ENCODE data around the gene NHSL2. TPM values are rescaled to one million over a fixed set of nuclear protein-coding genes. Genes with fewer than 3 reads are reported as not detected.
"Not testable (repeated sequence)": the region's sequence is repeated elsewhere in the genome, so short reads cannot be mapped to it uniquely, and the experiment has no call there.

NHSL2 gene
- total RNA-seq: 10 to 100 TPM; 32.4 to 46.1 TPM
- long read RNA-seq, donor 1, partial matches to known transcripts: 0 of 10 reads
- long read RNA-seq, donor 1, other reads (novel, unspliced or antisense): 10 of 10 reads
- long read RNA-seq, donor 2, partial matches to known transcripts: 1 of 15 reads
- long read RNA-seq, donor 2, other reads (novel, unspliced or antisense): 14 of 15 reads

DNA sequence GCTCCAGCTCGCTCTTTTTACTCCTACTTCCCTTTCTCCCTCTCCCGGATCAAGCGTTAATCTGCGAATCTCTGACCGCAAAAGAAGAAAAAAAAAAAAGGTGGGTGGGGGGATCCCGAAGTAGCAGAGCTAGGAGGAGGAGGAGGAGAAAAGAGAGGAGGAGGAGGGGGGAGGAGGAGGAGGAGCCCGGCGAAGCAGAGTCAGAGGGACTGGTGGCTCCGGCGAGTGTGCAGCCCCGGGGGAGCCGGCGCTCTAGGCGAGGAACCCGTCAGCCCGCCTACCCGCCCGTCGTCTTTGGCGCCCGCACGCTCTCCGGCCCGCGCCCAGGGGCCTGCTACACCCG is at the start of gene NHSL2:
TSS of gene NHSL2 (plus strand) at position 203 of the 343 bp plus-strand sequence.
- intact Hi-C loops (cut with DNase I): no loop called here

DNA sequence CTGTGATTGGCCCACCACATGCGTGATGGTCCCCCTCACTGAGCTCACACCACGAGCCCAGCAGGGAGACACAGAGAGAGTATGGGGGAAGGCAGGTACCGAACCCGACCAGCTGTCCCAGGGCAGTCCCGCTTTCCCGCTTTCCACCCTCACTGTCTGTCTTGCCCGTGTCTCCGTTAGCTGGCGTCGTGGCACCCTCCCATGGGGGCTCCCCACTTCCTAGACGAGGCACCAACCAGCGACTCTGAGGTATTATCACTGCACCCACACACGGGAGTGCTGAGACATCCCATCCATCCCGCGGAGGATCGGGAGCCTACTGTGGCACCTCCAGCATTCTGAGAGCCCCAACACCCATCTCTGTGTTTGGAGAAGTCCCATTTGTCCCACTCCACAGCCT is 43.0 kb upstream of the NHSL2 start:
- DNase-seq (ENCODE audit: low spot score): no peak
- intact Hi-C loops (cut with DNase I): no loop called here

More for the DNA sequence above, at the start of gene NHSL2:
- no peak for DNase-seq (ENCODE audit: low spot score)

DNA sequence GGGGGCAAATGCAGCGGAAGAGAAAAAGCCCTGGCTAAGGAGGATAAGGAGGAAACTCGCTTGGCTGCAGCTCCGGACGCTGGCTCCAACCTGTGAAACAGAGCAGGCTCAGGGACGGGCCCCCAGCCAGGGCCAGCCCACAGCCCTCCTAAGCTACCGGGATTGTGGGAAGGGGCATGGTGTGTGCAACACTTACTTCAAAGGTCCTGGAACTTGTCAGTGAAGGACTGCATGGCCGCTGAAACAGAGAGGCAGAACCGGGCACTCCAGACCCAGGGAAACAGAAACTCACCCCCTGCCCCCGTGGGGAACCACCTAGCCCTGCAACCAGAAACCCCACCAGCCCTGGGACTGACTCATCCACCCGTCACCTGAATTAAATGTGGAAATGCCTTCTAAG is 41.1 kb upstream of the NHSL2 start:
- intact Hi-C loops (cut with DNase I); DNase-seq (ENCODE audit: low spot score): not testable (repeated sequence)

DNA sequence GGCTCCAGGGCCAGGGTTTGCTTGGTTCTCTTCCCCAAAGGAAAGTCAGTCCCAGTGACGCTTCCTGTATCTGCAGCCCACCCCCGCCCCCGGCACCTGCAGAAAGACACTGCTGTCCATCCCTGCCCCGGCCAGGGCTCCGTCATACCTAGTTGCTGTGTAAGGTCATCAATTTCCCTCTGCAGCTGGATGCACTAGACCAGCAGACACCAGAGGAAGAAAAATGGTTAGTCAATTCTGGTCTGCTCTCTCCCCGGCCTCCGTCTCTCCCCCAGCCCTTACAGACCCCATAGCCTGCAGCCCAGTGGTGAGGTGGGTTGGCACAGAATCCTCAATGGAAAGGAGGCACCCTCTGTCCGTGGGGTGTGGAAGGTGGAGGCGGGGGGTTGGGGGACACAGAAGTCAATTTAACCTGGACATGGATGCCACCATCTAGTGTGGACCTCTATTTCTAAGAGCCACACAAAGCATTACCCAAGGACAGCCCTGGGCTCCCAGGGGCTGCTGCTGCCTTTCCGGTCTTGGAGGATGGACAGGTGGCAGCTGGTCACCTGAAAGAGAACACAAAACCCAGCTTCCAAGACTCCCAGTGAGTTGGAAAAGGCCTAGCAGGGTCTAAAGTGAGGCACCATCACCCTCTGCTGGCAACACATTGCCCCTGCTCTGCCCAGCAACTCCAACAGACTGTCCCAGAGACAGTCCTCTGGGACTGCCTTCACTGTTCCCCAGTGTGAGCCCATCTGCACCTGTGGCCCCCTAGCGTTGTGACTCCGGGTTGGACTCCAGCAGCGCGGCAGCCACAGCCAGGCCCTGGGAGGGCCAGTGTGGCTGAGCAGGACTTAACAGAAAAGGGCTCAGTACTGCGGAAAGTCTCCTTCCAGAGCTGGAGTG is 40.2 kb upstream of the NHSL2 start:
- DNase-seq (ENCODE audit: low spot score): no peak
- intact Hi-C loops (cut with DNase I): no loop called here

DNA sequence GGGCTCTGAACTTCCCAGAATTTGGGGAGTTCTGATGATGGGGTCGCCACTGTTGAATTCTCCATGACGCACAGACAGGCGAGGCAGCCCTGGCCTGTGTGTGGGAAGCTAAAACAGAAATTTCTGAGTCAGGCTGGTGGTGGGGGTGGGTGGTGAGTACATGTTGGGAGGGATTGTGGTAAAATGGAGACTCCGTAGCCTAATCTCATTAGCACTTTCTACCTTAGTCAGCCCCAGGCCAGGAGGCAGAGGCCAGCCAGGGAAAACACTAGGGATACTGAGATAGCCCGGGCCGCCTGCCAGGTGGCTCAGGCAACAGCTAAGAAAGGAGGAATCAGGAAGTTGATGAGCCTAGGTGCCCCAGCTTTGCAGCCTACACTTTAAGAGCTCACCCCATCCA is 39.3 kb upstream of the NHSL2 start:
- DNase-seq (ENCODE audit: low spot score): no peak
- intact Hi-C loops (cut with DNase I): no loop called here

DNA sequence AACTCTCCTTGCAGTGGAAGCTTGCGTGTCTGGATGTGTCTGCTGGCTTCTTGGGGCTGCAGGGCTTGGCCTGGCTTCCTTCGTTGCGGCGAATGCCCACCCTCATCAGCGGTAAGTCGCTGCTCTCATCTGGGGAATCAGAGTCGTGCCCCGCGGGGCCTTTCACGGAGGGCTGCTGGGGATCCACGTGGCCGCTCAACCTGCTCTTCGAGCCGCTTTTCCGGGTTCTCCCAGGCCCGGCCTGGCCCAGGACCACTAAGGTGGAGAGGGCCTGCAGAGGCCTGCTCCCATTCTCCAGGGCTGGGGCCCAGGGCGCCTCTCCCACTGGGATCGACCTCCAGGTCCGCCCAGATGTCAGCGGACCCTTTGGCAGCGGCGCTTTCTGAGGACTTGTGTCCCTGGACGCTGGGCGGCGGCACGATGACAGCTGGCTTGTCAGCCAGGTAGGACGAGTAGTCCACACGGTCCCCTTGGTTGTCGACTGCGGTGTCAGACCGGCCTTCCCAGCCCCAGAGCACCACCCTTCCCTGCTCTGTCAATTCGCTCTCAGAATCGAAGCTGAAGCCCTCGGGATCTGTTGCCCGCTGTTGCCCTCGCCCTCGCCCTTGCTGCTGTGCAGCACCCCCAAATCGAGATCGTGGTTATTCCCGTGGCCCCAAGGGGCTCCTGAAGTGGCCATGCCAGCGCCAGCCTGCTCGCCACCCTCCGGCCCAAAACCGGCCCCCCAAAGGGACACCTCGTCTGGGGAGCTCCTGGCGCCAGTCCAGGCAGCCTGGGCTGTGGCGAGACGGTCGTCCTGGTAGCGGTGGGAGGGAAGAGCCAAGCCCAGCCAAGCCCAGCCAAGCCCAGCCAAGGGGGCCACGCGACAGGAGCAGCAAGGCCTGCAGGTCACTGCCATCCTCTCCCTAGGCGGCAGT is 37.8 kb upstream of the NHSL2 start:
- intact Hi-C loops (cut with DNase I): no loop called here
- DNase-seq (ENCODE audit: low spot score): no peak

DNA sequence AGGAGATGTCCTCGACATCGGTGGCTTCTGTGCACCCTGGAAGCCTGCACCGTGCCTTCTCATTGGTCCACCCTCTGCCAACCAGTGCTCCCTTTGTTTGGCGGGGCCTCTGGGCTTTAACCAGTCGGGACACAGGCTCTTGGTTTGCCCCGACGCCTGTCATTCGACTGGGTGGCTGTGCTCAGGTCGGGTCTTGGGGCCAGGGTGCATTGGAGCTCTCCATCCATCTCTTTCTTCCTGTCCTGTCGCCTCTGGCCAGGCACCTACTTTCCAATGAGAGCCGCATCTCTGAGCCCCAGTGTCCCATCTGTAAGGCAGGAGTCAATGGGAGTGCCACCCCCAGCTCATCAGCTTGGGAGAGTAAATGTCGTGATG is 37.2 kb upstream of the NHSL2 start:
- no peak for DNase-seq (ENCODE audit: low spot score)
- intact Hi-C loops (cut with DNase I): no loop called here

DNA sequence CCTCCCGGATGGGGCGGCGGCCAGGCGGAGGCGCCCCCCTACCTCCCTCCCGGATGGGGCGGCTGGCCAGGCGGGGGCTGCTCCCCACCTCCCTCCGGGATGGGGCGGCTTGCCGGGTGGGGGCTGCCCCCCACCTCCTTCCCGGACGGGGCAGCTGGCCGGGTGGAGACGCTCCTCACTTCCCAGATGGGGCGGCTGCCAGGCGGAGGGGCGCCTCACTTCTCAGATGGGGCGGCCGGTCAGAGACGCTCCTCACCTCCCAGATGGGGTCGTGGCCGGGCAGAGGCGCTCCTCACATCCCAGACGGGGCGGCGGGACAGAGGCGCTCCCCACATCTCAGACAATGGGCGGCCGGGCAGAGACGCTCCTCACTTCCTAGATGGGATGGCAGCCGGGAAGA is 33.8 kb upstream of the NHSL2 start:
- intact Hi-C loops (cut with DNase I); DNase-seq (ENCODE audit: low spot score): not testable (repeated sequence)

DNA sequence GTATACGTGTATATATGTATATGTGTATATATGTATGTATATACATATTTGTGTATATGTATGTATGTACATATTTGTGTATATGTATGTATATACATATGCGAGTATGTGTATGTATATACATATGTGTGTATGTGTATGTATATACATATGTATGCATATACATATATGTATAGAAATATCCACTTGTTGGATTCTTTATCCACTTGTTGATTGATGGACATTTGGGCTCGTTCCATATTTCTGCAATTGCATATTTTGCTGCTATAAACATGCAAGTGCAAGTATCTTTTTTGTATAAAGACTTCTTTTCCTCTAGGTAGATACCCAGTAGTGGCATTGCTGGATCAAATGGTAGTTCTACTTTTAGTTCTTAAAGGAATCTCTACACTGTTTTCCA is 25.5 kb upstream of the NHSL2 start:
- intact Hi-C loops (cut with DNase I): no loop called here
- no peak for DNase-seq (ENCODE audit: low spot score)

DNA sequence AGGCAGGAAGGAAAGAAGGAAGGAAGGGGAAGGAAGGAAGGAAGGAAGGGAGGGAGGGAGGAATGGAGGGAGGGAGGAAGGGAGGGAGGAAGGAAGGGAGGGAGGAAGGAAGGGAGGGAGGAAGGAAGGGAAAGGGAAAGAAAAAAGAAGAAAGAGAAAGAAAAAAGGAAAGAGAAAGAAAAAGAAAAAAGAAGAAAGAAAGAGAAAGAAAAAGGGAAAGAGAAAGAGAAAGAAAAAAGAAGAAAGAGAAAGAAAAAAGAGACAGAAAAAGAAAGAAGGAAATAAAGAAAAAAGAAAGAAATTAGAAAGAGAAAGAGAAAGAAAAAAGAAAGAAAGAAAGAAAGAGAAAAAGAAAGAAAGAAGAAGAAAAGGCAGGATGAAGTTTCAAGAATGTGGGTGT is 15.0 kb upstream of the NHSL2 start:
- intact Hi-C loops (cut with DNase I): no loop called here

DNA sequence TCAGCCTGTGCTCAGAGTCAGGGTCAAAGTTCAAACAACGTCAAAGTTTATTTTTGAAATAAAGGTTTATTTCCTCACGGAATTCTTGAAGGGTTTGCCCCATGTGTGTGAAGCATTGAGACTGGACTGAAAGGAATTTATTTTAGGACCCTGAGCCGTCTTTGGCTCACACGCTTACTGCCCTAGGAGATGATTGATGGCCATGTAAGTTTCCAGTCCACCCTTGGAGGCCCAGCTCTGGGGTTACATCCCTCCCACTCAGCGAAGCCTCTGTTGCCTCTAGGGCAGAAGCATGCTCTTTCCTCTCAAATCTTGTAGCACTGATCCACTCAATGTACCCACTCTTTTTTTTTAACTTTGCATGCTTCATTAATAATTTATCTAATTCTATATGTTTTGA is 4.5 kb upstream of the NHSL2 start:
- intact Hi-C loops (cut with DNase I): no loop called here
- no peak for DNase-seq (ENCODE audit: low spot score)

More for the DNA sequence above, 15.0 kb upstream of the NHSL2 start:
- DNase-seq (ENCODE audit: low spot score): no peak

DNA sequence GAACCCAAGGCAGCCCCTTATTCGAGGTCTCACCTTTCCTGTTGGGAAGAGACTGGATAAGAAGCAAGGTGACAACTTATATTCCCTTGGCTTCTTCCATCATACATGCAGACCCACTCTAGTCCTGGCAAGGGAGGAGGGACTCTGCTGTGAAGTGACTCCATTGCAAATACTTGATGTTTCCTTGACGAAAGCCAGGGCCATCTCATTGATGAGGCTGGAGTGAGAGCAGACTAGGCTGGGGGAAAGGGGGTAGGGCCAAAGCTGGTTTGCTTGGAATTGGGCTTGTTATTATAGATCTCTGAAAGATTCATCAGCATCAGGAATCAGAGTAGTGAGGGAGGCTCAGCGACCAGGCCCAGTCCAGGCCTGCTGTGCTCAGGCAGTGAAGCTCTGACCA is 2.3 kb upstream of the NHSL2 start:
- no peak for DNase-seq (ENCODE audit: low spot score)

DNA sequence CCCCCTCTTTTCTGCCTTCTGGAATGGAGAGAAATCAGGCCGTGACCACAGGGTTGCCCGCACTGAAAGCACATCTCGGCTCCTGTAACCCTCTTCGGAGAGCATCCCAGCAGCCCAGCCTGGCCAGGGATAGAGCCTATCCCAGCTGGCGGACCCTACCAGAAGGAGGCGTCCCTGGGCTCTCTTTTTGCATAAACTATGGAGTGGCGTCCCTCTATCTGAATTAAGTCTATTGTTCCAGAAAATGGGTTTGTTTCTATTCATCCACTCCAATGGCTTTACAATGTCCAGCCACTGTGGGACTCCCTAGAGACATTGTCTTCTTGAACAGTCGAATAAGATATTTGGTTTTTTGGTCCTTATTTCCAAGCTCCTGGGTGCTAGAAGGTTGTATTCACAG is 689 bp upstream of the NHSL2 start:
- intact Hi-C loops (cut with DNase I): no loop called here
- DNase-seq (ENCODE audit: low spot score): no peak

More for the DNA sequence above, 2.3 kb upstream of the NHSL2 start:
- intact Hi-C loops (cut with DNase I): no loop called here

DNA sequence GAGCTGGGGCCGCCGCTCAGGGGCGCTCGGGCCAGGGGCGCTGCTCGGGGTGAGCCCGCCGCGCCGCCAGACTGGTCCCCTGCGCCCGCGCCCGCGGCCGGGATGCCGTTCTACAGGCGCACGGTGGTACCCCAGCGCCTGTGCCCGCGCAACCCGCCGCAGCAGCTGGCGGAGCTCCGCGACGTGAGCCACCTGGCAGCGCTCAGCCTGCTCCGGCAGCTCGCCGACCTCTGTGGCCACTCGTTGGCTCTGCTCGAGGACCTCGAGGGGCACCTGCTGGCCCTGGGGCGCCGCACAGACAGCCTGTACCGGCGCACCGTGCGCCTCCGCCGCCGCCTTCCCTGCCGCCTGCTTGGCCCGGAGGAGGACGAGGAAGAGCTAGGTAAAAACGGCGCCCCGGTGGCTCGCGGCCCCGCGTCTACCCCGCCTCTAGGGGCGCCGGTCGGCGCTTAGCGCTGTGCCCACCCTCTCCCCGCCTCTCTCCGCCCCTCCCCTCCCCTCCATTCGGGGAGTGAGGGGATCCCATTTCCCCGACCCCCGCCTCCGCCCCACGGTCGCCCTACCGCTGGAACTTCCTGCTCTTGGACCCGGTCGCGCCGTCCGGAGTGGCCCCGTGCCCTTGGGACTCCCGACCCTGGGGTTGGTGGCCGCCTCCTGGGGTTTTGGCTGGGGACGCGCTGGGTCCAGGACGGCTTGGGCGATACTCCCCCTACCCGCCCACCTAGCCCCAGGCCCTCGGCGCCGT is 513 bp downstream of the NHSL2 start:
- intact Hi-C loops (cut with DNase I): no loop called here
- DNase-seq (ENCODE audit: low spot score): no peak

DNA sequence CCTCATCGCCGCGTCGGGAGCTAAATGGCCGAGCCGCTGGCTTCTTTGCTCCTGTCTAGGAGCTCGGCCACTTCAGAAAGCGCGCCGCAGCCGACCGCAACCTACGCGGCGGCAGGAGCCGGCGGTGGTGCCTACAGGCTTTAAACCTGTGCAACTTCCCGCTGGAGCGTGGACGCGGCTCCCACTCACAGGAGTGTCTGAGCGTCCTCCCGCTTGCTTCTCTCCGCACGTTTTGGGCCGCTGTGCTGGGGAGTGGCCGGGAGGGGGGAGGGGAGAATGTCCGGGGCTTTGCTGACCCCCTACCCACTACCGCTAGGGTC is 1.0 kb downstream of the NHSL2 start:
- intact Hi-C loops (cut with DNase I): no loop called here
- DNase-seq (ENCODE audit: low spot score): no peak

DNA sequence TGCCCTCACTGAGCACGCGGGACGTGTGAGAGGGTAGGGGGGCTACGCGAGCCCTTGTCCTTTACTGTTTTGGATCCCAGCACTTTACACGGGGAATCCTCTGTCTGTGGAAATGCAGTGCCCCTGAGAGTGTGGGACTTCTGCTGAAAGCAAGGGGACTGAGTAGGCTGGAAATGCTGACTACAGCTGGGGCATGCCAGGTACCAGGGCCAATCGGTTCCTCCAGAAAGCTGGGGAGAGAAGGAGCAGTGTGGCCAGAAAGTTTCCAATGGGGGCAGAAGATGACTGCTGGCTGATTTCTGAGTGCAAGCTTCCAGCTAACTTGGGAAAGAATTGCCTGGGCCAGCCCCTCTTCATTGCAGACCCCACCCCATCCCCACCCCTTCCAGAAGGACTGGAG is 1.5 kb downstream of the NHSL2 start:
- DNase-seq (ENCODE audit: low spot score): no peak
- intact Hi-C loops (cut with DNase I): no loop called here

DNA sequence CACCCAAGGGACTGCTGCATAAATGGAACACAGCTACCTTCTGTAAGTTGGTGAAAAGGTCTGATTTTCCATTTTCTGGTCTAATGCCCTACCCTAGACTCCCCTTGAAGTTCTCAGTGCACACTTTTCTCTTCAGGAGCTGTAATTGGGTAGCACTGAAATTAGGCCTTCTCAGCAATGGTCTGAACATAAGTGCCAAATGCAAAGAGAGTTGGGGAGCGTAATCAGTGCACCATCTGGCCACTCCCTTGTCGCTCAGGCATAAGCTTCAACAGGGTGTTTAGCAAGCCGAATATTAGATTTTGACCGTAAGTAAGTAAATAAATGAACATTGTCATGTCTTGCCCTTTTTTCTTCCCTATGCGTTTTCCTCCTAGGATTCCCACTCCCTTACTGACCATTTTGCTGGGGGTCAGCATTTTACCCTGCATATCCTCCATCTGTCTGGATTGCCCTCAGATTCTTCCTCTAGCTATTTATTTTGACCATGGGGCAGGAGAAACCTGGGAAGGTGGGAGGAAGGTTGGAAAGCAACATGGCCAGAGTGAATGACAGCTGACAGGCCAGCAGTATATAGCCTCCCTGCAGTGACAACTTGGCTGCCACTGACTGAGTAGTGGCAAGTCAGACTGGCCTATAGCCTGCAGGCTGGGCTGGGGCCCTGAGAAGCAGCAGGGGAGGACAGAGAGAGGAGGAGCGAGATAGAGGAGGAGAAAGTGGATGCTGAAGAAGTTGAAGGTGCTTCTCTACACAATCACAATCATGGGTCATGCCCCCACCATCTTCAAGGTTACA is 2.7 kb downstream of the NHSL2 start:
- intact Hi-C loops (cut with DNase I): no loop called here
- no peak for DNase-seq (ENCODE audit: low spot score)

DNA sequence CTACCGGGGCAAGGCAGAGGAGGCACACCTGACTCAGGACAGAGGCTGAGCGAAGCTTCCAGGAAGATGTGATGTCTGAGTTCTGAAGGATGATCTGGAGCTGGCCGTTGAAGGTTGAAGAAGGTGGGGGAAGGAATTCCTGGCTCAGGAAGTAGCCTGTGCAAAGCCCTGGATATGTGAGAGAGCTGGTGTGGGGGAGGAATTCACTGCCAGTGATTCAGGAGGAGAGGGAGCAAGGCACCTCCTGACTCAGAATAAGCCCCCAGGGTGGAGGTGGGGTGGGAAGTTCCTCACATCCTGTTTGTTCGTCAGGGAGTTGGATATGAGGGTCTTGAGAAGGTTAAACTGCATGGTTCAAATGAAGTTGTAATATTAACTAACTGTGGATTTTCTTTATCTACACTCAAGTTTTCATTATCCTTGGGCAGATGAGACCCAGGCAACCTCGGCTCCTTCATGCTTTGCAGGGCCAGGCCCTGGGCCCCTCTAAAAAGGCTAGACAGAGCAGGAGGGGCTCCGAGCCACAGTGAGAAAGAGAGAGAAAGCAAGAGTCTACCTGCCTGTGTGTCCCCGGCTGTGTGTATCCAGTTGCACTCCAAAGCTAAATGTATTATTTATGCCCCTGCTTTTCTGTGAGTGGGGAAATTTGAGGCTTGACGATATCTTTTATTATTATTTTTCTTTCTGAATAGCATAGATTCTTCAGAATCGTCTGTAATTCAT is 7.1 kb downstream of the NHSL2 start:
- intact Hi-C loops (cut with DNase I): no loop called here
- DNase-seq (ENCODE audit: low spot score): no peak
